NCI-H345 (cell line): ENCODE results near the gene LPGAT1.

Source experiments
- DNase-seq: peaks from one replicate; lab custom pipeline; 2025; lab: John Stamatoyannopoulos, UW

Gene LPGAT1

DNA sequence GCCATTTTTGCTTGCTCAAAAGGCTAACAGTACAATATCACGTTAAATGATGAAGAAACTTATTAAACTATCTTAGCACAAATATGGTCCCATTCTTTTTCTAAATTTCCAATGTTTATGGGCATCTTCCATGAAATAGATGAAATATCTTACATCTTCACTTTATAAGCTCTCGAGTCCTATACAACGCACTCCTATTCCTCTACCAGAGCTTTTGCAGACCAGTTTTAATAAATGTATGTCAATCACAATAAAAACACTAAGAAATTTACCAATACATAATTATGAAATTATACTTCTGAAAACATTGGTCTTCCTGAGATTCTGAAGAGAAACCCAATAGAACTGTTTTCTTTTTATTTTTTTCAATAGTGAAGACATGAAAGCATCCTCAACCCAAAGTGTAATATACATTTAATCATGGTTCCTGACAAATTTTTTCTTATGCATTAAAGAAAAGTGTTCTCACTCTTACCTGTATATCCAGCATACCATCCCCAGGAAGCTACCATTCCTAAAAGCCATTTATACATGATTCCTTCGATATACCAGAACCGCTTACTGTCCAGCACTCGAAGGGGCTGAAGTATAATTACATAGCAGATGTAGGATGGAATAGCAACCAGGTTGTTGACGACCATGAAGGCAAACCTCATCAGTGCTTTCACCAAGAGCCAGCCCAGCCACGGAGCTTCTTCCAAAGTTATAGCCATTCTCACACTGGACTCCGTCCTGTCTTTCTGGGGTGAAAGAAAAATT, 1.8 kb downstream of the LPGAT1 start:
- DNase-seq, result no peak

DNA sequence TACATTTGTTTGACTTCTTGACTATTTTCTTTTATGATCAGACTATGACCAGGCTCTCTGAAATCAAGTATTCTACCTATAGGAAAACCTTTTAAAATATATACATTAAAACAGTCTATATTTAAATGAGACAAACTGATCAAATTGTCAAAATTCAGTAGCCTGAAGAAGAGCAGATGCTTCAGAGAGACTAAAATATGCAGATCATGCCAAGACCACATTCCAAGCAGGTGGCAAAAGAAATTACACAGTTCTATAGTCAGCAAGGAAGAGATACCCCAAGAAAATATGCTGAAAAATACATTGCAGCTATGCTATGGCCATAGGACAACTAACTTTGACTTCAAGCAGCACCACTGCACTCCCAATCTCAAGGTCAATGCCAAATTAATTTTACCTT, 3.5 kb downstream of the LPGAT1 start:
- no peak for DNase-seq

DNA sequence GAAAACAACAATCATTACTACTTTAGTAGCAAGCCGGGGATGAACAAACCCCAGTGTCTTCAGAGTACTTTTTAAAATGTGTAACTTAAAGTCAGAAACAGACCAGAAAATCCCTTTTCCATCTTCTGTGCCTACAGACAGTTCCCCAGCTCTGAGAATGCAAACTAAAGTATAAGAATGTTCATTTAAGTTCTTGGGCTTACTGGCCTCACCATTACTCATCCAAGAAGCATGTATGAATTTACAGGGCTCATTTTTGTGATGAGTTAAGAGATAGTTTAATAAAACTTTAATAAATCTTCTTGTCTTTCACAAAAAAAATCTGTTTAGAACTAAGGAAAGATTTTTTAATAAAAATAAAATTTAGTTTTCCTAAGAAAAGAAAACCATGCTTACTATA, 4.6 kb downstream of the LPGAT1 start:
- DNase-seq, result no peak

DNA sequence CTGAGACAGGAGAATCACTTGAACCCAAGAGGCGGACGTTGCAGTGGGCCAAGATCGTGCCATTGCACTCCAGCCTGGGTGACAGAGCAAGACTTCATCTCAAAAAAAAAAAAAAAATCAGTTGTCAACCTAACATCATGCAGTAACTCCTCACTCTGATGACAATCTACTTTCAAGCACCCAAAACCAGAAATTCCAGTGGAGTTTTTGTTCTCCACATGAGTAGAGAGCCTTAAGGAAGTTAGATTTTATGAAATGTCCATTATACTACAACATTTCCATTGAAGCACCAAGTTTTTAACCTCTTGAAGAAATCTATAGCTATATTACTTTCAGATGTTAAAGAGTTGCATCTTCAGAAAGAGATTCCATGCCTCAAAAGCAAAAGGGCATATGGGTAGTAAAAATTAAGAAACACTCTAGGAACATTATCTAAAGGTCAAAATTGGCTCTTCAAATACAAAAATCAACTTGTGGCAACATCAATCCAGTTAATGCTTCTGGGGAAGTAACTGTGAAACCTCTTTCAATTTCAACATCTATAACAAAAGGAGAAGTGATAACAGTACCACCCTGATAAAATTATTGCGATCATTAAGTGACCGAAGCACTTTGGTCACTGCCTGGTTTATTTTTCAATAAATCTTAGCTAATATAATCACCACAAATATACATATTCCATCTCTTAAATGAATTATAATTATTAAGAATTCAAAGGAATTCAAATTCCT, 7.7 kb downstream of the LPGAT1 start:
- DNase-seq, result no peak

DNA sequence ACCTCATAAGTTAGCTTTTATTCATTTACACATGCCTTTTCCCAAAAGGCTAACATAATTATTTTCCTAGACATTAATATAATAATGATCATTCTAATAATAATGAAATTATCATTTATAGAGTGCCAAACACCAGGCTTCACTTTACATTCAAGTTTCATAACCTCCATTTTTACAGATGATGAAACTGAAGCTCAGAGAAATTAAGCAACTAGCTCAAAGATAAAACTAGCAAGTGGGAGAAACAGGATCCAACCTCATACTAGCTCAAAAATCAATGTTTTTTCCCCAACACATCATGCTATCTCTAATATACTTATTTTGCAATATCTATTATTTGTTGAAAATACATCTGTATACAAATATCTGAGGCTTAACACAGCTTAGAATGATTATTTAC, 14.0 kb downstream of the LPGAT1 start:
- DNase-seq, result no peak

DNA sequence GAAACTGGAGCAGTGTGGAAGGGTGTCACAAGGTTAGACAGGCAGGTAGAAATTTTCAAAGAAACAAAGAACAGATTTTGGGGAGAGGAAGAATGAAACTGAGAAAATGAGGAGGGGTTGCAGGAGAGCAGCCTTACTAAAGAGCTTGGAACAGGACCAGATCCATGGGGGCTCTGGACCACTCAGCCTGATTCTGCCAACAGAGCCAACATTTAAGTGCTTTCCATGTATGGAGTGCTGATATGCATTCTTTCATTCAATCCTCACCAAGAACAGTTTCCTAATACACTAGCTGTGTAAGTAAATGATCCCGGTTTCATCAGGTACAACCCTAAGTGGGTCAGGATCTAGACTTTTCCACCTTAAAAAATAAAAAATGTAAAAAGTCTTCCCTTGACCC, 16.2 kb downstream of the LPGAT1 start:
- no peak for DNase-seq

DNA sequence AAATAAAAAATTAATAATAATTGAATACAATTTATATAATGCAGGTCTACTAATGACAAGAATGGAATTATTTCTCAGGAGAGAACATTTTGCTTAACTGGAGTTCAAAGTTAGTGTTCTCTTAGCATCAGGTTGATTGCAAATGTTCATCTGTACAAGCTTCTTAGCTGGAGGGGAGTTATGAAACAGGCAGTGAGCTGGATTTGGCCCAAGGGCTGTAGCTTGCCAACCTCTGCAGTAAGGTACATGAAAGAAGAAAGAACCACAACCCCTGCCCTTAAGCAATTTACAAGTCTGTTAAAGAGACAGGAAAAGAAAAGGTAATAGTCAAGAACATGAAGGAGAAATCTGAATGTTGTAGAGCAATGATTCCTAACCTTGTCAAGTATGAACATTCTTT, 17.0 kb downstream of the LPGAT1 start:
- DNase-seq, result no peak

DNA sequence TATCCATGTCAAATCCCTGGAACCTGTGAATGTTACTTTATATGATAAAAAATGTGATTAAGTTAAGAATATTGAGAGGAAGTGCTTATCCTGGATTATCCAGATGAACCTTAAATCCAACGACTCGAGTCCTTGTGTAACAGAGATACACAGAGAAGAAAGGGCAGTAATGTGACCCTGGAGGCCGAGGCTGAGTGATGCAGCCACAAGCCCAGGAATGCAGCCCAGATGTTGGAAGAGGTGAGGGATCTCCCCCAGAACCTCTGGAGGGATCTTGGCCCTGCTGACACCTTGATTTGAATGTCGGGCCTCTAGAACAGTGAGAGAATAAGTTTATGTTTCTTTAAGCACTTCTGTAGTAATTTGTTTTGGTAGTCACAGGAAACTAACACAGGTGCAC, 18.0 kb downstream of the LPGAT1 start:
- no peak for DNase-seq

DNA sequence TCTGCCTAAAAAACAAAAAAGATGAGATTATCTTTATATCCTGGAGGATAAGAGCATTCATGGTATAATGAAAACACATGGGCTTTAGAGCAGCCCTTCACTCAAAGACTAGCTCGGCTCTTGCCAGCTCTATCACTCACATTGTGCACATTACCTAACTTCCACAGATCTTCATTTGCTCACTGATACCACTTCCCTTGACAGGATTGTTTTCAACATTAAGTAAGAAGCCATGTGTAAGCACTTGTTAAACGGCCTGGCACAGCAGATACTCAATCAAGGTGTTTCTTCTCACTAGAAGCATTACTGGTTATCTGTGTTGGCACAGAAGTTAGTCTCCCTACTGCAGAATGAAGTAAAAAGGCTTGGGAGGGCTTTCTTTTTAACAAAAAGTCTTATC, 18.7 kb downstream of the LPGAT1 start:
- DNase-seq, result no peak

DNA sequence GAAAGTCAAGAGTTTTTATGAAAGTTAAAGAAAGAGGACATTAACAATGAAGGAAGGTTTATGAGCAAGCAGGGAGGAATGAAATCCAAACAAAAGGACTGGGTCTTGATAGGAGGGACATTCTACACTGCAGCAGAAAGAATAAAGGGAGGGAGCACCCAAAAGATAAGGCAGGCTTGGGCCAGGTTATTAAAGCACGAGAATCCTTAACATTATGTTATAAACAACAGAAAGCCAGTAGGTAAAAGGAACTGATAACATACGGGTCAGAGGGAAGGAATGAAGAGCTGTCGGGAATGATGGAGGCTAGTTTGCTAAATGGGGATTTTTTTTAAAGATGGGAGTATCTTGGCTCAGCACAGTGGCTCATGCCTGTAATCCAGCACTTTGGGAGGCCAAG, 19.4 kb downstream of the LPGAT1 start:
- DNase-seq, result no peak

DNA sequence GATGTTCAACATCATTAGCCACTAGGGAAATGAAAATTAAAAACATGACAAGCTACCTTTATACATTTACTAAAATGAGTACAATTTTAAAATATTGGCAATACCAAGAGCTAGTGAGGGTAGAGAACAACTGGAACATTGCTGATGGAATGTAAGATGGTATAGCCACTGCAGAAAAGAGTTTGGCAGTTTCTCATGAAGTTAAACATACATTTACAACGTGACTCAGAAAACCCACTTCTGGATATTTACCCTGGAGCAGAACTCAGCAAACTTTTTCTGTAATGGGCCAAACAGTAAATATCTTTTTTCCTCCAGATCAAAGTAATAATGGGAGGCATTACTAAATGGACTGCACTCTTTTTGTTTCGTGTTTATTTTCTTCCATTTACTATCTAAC, 22.1 kb downstream of the LPGAT1 start:
- DNase-seq, result no peak

DNA sequence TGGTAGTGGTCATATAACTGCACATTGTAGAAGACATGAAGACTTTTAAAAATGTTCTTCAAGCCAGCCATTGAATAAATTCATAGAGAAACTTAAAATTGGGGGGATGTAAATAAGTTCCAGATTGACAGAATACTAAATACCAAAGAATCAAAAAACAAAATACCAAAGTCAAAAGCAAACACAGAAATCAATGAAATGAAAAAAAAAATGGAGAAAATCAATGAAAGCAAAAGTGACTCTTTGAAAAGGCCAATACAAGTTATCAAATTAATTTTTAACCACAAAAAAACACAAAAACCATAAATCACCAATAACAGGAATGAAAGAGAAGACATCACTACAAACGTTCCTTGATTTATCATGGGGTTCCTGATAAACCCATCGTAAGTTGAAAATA, 25.6 kb downstream of the LPGAT1 start:
- DNase-seq, result no peak

DNA sequence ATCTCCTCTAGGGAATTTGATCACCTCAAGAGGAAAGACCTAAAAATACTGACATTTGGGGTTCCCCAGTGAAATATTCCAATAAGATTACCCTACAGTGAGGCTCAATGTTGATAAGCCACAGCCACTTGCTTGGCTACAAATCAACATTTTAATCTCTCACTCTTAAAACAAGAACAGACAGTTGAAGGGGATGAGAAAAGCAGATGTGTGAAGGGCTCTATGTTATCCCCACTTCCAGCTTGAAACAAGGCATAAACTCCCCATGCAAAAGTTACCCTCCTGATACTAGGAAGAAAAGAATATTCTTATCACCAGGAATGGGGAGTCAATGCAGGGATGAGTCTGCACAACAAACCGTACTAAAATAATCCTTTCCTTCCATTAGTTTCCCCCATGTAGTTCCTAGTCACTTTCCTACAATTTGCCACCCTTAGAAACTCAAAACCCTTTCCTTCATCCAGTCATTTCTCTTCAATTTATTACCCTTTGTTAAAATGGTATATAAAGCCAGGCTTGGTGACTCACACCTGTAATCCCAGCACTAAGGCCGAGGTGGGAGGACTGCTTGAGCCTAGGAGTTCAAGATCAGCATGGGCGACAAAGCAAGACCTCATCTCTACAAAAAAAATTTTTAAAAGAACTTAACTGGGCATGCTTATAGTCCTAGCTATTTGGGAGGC, 29.5 kb downstream of the LPGAT1 start:
- no peak for DNase-seq

DNA sequence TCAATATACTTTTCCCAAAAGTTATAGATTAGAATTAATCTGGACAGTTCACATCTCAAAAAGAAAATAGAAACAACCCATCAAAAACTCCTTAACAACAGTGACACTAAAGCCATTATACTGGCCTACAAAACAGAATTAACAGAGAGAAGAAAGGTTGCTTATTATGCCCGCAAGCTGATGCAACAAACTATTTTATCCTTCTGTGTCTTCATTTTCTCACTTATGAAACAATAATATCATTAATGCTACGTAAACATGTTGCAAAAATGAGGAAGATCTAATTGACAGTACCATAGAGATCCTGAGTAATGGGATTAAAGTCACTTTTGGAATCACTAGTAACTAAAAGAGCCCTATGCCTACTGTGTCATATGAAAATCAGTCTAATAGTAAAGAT, 32.6 kb downstream of the LPGAT1 start:
- DNase-seq, result no peak

DNA sequence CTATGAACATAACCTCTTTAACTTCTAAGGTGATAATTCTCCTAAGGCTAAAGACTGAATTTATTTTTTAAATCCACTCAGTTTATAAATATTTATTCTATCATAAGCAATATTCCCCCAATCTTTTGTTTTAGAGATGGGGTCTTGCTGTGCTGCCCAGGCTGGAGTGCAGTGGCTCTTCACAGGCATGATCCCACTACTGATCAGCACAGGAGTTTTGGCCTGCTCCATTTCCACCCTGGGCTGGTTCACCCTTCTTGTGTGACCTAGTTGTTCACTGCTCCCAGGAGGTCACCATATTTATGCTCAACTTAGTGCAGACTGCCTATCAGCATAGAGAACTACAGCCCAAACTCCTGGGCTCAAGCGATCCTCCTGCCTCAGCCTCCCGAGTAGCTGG, 38.6 kb downstream of the LPGAT1 start:
- DNase-seq, result no peak

DNA sequence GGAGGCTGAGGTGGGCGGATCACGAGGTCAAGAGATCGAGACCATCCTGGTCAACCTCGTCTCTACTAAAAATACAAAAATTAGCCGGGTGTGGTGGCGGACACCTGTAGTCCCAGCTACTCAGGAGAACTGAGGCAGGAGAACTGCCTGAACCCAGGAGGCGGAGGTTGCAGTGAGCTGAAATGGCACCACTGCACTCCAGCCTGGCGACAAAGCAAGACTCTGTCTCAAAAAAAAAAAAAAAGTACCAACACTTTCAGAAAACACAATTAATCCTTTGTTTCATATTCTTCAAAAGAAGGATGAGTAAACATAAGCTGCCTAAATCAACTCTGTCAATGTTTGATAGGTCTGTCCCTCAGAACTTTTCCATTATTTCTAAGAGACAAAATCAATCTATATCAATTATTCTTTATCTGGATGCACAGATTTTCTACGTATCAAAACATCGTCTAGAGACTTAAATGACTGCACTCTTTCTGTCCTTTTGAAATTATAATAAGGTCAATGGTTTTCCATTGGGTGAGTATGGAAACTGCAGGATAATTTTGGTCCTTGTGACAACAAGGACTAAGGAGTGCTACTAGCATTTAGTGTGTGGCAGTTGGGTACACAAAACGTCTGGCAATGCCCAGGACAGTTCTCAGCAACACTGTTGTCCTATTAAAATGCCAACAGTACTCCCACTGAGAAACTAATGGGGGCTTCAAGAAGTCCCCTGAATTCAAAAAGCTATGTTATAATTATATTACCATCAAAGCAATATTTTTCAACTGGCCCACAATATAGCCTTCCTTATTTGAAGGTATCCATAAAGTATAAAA, 40.7 kb downstream of the LPGAT1 start:
- no peak for DNase-seq

DNA sequence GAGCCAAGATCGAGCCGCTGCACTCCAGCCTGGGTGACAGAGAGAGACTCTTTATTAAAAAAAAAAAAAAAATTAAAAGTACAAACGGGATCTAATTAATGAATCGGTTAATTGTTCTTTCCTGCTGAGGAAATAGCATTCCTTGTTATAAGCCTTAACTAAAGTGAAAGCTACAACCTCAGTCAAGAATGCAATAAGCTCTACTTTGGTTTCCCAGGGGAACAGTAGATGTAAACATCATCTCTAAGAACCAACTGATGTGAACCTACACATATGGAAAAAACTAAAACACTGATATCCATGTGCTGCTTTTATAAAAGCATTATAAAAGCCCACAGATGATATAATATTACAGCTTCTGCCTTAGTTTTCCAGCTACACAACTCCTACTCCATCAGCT, 41.9 kb downstream of the LPGAT1 start:
- DNase-seq, result no peak

DNA sequence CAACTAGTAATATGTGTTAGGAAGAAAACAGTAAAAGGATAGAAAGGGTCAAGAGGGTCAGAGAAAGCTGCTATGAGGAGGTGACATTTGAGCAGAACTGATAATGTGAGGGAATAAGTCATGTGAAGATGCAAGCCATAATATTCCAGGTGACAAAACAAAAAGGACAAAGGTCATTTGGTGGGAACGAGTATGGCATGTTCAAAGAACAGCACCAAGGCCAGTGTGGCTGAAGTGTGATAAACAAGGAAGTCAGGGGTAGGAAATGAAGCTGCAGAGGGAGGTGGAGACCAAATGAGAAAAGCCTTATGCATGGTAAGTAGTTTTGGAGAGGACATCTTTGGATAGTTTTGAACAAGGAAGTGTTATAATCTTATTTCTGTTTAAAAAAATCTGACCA, 46.7 kb downstream of the LPGAT1 start:
- no peak for DNase-seq

DNA sequence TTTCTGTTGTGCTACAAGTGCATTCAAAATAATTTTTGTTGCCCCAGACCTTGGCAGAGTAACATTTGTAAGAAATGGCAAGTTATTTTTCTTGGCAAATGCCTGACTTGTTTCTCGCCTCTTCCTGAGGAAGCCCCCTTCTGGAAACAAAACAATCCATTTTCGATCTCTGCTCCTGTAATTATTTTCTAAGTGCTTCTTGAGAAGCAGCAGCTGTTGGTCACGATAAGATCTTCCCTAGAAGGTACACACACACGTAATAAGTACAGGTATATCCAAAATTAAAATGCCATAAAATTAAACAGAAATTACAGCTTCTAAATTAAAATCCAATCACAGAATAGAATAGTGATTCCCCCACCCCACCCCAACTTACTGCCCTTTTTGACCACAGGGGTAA, 47.3 kb downstream of the LPGAT1 start:
- DNase-seq, result no peak

DNA sequence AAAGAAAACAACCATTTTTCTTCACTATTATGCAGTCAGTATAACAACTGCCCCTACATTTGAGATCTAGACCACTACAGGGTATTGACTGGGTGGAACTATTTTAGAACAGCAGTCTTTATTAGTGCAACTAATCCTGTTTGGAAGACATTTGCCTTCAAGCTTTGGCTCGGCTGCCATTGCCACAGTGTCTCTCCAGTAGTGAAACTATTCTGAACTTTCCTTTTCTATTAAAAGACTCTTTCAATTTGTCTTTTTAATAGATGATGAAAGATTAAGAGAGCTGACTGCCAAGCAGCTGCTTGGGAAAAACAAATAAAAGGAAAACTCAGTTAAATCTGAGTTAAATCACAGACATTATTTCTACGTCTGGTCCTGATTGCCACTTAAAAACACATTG, 49.3 kb downstream of the LPGAT1 start:
- no peak for DNase-seq

DNA sequence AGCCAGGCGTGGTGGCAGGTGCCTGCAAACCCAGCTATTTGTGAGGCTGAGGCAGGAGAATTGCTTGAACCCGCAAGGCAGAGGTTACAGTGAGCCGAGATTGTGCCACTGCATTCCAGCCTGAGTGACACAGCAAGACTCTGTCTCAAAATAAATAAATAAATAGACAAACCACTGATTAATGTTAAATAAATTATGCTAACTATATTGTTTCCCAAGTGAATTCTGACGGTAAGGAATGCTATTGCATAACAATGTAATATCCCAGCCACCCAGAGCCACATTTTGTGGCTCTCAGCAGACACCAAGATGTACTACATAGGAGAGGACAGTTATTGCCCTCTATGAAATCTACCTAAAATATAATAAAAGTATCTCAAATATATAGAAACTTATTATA, 55.4 kb downstream of the LPGAT1 start:
- no peak for DNase-seq

DNA sequence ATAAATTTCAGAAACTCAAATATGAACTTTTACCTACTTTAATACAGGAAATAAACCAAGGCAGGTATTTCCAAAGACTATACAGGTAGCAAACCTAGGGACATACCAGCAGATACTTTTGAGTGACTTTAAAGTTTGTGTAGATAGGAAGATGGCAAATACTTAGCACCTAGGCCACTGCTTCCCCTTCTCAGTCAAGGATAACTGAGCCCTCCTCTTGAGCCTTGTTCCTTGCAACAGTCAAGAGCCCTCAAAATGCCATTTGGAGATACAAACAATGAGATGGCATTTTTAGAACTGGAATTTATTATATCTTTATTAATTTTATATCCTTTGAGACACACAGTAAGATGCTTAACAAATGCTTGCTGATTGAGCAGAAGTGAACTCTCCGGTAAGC, 65.9 kb downstream of the LPGAT1 start:
- DNase-seq, result no peak
